SHP77 treated with DMSO at 0.1 percent for 48 hours (cell line): ENCODE measurements around the gene CNPY1.
"Not testable (repeated sequence)": the region's sequence is repeated elsewhere in the genome, so short reads cannot be mapped to it uniquely, and the experiment has no call there.

ENCODE experiments used
- DNase-seq: peaks from one replicate; lab custom pipeline; 2025; lab: John Stamatoyannopoulos, UW

Gene CNPY1

DNA sequence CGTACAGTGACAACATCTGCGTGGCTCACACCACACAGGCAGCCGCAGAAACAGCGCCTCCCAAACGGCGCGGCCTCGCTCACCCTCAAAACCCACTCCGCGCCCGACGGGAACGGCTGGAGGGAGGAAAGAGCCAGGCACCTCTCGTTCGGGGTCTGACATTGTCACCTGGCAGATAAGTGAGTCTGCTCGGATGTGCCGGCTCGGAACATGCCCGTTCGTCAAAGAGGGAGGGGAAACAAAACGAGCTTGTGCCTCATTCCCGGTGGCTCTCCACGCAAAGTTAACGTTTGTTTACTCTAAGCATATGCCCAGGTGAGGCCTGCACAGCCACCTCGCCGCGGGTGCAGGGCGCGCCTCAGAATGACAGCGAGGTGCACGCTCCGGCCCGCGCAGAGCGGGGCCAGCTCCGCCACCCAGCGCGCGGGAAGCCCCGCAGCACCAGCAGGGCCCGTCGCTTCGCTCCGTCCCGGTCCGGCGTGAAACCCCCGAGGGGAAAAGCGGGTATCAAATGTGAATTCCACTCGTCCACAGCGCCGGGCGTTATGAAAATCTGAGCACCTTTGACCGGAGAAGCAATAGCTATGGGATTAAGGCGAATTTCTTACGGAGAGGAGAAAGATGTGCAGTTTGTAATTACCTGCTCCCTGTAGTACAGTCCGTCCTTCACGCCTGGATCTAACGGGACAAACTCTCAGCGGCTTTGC lies 13.1 kb downstream of the CNPY1 start:
- no peak for DNase-seq

DNA sequence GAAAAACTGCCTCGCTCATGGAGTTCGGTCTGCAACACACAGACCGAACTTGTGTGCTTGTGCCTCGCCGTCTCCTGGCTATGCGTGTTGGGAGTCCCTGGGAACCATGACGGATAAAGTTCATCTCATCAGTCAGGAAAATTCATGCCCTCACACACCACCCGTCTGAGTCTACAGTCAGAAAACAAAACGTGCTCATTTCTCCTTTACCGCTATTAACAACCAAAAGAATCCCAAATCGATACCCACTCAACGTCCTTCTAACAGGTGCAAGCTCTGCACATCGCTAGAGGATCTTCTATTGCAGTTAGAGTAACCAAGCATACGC lies 13.6 kb downstream of the CNPY1 start:
- no peak for DNase-seq

DNA sequence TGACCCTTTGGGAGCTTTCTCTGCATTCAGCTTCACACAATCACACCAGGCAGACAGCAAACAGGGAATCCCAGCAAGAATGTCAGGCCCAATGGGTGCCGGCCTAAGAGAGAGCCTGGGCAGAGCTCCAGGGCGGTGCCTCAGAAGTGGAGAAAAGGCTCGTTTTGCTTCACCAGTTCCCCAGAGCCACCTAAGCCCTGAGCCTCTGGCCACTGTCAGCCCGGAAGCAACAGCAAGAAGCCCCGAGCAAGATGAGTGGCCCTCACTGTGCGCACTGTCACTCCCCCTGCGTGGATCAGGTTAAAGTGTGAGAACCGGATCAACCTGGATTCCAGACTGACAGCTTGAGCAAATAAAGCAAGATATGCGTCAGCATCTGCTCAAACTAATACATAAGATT lies 14.7 kb downstream of the CNPY1 start:
- no peak for DNase-seq

DNA sequence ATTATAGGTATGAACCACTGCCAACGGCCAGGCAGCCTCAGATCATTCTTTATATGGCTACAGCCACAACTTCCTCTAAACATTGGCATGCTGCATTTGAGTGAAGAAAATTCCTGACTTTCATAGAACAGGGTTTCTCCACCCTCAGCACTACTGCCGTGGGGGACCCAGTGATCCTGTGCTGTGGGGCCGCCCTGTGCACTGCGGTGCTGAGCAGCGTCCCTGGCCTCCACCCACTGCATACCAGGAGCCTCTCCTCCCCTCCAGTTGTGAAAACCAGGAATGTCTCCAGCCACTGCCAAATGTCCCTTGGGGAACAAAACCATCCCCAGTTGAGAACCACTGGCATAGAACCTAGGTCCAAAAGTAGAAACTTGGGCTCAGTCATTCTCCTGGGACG lies 15.8 kb downstream of the CNPY1 start:
- DNase-seq, result no peak

DNA sequence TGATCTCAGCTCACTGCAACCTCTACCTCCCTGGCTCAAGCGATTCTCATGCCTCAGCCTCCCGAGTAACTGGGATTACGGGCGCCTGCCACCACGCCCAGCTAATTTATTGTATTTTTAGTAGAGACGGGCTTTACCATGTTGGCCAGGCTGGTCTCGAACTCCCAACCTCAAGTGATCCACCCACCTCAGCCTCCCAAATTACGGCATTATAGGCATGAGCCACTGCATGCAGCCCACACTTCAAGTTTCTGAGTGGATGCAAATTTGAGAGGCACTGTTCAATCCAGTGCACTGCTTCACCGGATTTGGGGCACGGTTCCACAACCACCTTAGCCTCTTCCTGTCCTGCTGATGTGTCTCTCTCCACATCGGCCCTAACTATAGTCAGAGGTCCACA lies 16.5 kb downstream of the CNPY1 start:
- DNase-seq, result no peak

DNA sequence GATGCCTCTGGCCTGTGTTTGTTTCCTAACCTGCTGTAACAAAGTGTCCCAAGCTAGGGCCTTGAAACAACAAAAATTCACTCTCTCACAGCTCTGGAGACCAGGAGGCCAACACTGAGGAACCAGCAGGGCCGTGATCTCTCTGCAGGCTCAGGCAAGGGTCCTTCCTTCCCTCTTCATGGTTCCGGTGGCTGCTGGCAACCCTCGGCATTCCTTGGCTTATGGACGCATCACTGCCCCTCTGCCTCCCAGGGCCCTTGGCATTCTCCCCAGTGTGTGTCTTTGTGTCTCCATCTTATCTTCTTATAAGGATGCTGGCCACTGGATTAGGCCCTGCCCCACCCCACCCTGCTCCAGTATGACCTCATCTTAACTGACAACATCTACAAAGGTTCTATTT lies 17.0 kb downstream of the CNPY1 start:
- DNase-seq, result no peak

DNA sequence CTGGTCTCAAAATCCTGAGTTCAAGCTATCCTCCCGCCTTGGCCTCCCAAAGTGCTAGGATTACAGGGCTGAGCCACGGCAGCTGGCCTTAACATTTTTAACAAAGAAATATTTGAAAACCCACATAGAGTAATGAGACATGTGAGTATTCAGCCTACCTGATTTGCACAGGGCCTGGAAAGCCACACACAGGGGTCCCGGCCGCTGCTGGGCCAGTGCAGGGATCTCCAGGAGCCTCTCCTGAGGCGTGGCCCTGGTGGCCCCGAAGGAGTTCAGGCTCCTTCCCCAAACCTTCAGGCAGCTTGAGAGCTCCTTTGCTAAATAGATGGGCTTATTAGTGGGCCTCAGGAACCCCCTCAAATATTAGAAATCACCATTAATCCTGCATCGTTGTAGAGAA lies 18.7 kb downstream of the CNPY1 start:
- DNase-seq, result no peak

DNA sequence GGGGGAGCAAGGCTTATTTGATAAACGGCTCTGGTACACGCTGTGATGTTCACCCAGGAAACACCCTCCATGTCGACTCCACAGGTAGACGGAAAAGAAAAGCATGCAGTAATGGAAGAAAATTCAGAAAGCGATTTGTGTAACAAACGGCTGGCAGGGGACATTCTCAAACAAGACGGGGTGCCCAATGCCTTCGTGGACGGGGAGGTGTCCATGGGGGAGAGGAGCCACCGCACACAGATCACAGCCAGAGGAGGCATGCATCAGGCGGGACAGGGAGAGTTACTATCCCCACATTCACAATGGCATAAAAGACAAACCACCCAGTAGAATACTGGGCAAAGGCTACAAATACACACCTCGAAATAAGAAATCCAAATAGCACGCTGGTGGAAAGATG lies 20.1 kb downstream of the CNPY1 start:
- DNase-seq, result no peak

DNA sequence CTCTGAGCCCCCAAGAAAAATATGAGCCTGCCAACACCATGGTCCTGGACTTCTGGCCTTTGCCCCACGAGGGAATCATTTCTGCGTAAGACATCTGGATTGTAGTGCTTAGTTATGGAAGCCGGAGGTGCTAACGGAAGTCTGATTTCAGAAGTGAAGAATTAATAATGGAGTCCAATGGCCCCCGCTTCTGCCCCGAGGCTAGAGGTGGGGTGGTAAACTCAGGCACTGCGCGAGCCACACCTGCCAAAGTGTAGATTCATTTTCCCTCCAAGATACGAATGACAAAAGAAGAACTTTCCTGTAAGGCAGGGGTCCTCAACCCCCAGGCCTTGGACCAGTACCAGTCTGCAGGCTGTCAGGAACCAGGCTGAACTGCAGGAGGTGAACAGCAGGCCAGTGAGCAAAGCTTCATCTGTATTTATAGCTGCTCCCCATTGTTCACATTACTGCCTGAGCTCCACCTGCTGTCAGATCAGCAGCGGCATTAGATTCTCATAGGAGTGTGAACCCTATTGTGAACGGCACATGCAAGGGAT lies 22.3 kb downstream of the CNPY1 start:
- no peak for DNase-seq

DNA sequence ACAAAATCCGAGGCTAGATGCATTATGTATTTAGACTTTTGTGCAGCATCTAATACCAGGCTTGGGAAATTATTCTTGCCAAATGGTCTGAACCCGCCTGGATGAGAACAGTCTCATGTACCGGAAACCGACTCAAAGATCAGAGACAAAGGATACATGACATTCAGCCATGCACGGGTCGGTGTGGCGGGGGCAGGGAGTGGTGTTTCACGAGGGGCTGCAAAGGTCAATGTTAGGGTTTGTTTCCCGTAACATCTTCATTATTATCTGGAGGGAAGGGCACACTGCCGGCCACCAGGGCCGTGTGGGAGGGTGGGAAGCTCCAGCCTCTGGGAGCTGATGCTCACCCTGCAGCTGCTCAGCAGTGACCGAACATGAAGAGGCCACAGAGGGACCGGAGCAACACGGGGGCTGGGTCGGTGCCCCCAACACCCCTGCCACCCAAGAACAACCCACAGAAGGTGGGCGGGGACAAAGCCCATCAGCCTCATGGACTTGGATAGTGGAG lies 23.1 kb downstream of the CNPY1 start:
- no peak for DNase-seq

DNA sequence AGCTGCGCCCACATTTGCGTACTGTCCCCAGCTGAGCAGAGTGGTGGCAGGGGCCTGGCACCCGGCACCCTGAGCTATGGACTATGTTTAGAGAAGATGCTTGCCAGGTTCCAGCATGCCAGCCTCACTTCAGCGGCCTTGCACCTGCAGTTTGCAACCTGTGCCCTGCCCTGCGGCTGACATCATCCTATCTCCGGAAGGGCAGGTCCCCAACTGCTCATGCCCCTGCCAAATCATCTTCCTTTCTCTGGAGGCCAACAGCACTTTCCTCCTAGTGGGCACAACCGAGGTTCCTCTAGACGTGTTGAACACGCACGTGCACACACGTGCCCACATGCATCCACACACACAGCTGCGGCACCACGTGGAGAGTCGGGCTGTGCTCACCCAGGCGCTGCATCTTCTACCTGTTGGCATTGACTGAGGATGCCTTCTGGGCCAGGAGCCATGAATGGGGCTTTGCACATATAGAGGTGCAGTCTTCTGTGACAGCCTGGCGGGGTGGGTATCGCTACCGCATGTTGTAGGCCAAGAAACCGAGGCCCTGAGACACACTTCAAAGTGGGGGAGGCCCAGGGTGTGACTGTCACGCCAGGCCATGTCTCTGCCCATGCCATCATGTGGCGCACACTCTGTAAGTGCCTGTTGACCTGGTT lies 24.5 kb downstream of the CNPY1 start:
- no peak for DNase-seq

DNA sequence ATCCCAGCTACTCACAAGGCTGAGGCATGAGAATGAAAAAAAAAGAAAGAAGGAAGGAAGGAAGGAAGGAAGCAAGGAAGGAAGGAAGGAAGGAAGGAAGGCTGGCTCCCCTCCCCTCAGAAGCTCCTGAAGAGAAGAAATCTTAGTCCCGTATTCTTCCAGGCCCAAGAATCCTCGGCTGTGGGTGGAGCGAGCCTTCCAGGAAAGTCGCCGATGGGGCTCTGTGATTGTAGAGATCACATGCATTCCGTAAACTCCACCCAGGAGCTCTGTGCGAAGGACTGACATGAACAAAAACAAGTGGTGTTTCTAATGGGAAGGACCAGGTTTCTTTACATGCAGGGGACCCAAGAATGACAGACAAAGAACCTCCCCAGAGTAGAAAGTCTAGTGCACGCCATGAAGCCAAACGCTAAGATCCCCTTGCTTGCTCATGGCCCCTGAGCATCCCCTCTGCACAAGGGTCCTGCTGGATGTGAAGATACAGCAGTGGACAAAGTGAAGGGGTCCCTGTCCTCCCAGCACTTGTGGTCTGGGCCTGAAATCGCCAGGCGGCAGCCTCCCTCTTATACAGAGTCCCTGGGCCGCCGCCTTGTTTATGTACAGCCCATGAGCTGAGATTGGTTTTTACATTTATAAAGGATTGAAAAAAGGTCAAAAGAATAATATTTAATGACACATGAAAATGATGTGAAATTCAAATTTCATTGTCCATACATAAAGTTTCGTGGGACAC lies 25.2 kb downstream of the CNPY1 start:
- no peak for DNase-seq

DNA sequence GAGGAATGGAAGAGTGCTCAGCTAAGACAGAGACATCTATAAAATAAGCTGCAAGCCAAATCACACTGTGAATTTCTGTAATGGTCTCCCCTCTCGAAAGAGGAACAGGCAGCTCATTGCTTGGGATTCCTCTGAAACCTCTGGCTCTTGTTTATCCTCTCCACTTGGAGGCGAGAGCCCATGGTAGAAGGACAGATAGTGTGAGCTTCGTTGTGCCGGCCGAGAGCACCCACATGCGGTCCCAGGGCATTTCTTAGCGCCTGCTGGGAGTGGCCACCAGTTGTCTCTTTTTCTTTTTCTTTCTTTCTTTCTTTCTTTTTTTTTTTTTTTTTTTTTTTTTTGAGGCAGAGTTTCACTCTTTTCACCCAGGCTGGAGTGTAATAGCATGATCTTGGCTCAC lies 26.2 kb downstream of the CNPY1 start:
- no peak for DNase-seq

DNA sequence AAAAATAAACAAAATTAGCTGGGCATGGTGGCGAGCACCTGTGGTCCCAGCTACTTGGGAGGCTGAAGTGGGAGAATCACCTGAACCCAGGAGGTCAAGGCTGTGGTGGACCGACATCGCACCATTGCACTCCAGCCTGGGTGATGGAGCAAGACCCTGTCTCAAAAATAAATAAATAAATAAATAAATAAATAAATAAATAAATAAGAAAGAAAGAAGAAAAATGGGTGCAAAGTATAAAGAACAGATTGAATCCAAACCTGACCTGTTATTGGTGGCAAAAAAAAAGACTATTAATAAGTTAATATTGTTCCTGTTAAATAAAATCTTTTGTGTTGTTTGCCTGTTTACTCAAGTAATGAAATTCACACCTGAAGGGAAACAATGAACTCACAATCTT lies 27.0 kb downstream of the CNPY1 start:
- not testable (repeated sequence) for DNase-seq

DNA sequence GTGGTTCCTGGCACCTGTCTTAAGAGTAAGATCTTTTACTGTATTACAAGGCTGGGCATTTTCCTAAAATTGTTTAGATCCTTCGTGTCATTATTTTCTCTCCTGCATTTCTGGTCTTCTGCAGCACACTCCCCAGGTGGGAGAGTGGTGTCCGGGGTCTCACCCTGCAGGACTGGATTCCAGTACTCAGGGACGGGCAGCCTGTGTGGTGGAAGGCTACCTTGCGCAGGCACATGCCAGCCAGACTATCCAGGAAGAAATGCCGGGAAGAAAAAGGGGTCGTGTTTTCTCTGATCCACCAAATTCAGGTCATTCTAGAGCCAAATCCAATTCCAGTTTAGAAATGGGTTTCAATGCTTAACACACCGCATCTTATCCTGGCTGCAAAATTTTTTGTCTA lies 27.7 kb downstream of the CNPY1 start:
- no peak for DNase-seq

DNA sequence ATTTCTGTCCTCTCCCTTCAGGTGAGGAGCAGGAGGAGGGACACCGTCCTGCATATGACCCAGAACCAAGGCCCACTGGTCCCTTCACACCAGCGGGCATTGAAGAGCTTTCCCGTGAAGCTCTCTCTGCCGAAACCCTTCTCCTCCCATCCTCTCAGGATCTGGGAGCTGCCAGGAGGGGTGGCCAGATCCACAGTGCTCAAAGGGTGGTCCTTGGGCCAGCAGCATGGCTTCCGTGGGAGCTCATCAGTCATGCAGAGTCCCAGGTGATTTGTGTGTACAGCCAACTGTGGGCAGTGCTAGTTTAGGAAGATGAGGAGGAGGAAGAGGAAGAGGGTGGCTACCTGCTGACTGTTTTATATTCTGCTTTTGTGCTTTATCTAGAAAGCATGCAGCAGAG lies 28.4 kb downstream of the CNPY1 start:
- no peak for DNase-seq

DNA sequence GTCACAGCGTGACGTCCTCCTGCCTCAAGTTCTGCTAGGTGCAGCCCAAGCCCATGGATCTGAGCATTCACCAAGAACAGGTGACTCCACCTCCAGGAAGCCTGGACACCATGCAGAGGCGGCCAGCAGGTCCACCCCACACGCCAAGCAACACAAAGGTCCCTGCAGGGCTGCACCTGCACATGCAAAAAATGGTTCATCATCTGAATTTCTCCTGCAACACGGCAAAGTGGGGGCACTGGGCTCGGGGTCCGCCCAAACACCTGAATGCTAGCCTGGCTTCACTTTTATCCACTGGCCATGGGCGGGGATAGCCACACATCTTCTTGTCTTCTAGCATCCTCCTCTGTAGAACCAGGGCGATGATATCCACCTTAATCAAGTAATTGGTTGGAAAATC lies 28.9 kb downstream of the CNPY1 start:
- no peak for DNase-seq

DNA sequence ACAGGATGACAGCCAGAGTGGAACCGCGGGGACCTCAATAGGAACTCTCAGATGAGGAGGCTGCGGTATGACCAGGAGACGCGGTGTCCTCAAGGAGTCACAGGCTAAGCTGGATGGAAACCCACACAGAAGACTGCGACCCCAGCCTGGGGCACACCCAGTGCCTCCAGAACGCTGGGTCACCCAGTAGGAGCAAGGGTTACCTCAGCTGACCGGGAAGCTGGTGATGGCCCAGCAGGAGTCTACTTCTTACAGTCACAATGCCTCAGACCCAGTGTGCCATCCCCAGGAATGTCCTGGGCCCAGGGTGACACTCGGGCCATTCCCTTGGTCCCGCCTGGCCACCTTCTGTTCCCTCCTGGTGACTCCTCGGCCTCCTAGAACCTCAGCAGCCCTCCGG lies 29.9 kb downstream of the CNPY1 start:
- DNase-seq, result no peak

DNA sequence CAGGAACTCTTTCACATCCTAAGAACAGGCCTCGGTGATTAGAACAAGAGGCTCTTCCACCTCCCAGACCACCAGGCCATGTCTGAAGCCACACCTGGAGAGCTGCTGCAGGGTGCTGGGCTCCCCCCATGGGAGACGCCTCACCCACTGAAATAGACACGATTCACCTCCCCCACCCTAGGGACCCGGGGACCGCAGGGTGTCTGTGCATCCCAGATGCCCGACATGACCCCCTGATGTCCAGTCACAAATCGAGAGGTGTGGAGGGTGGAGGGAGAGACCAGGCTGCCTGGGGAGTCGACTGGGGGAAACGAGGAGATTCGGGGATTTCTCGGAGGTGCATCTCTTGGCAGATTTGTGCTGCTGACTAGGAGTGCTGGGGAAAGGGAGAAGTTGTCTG lies 31.0 kb downstream of the CNPY1 start:
- no peak for DNase-seq

DNA sequence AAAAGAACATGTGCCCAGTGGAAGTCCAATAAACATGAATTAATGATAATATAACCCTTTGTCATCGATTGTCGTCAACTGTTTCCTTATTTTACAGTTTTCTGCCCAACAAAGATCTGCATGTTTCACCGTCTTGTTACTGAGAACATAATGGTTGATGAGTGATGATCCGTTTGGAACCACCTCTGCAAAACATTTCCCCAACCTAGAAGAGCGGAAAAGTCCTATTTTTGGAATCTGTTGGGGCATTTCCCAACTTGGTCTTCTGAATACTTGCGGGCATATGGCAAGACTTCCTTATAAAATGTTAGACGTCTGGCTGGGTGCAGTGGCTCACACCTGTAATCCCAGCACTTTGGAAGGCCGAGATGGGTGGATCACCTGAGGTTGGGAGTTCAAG lies 32.1 kb downstream of the CNPY1 start:
- DNase-seq, result no peak

DNA sequence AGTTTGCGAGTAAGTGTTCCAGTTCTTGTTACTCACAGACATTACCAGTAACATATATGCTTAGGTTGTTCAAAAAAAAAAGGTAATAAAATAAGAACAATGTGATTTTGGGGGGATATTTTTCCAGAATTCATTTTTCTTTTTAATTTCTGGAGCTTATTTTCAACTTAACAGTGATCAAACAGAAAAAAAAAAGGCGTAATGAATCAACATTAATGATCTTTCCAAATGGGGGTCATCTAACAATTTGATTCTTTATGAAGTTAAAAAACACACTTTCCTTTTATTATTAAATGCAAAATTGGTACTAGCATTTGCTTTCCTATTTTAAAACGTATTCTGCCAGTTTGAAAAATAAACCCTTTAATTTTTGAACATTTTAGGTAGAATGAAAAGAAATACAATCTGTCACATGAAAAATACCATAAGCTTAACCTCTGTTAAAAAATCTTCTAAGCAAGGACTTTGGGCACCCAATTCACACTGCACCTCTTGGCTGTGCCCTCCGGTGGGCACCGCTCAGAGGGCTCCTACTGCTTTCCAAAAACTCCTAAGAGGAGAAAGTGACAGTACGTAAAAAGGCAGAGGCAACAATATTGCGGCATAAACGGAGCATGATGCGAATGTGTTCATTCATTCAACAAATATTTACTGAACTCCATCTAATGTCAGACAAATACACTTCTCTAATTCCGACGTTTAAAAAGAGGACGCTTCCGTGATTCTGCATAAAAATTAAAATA lies 32.6 kb downstream of the CNPY1 start:
- no peak for DNase-seq

DNA sequence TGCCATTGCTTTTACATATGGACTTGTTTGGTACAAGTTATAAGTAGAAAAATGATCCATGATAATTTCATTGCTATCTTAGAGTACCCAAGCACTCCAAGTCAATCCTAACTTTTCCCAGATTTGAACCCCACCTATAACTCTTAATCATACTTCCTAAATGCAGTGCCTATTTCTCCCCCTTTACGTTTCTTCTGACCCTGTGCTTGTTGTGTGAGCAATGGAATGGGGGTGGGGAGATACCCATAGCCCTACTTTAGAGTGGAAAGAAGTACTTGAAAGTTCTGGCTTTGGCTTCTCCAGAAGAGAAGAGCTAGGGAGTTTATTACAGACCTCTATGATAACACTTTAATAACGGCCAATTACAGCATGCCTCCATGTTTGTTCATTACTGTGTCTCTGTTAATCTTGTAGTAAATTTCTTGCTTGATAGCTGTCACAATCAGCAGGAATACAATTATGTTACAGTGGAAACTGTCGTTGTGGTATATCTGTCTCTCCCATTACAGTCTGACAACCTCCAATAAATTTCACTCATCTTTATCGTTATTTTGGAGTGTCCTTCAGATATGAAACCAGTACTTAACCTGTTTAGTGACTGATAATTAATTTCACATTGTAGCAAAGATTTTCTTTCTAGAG lies 34.0 kb downstream of the CNPY1 start:
- DNase-seq, result no peak
